ENCODE data around the gene ASAP3. TPM values are rescaled to one million over a fixed set of nuclear protein-coding genes. Genes with fewer than 3 reads are reported as not detected.

ASAP3 gene
- total RNA-seq, 6 donors from 2014 or later, result 29.5 to 47.2 (median 41.8) TPM

DNA sequence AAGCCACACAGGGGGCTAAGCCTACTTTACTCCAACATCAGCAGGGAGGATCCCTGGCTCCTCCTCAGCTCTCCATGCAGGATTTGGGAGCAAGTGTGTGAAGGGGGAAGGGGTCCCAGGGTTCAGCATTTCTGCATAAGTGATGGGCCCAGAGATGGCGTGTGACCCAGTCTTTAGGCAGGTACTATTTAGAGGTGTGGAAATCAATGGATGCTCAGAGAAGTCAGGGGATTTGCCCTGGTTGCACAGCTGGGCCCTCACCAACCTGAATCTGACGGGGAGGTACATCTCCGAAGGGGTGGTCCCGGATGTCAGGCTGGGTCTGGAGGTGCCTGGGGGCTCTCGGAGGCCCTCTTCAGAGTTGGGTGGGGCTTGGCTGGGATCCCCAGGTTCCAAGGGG lies 52.5 kb downstream of the ASAP3 start:
- no peak overlapping the region for H3K27ac ChIP-seq
- 93 to 100% methylated on average over 2 to 5 of the region's 5 CpGs for WGBS, 2 donors
- H3K36me3 ChIP-seq, result peaks cover 0 to 55% (median 19%) of the 10 kb centered on the region in 4 donors
- no peak overlapping the region for H3K4me3 ChIP-seq
- ATAC-seq (ENCODE audit: low FRiP score in 2 of 2) (no peak), DNase-seq (no peak)
- H3K9me3 ChIP-seq, result no peaks in the 10 kb centered on the region
- peaks cover 0 to 7% (median 1%) of the 10 kb centered on the region in 4 donors for H3K4me1 ChIP-seq
- no peak for TF ChIP-seq POLR2A (IDR thresholded peaks at IDR 0.05)
- no peak for TF ChIP-seq EP300 (IDR thresholded peaks at IDR 0.05)
- no peaks in the 10 kb centered on the region for H3K27me3 ChIP-seq

DNA sequence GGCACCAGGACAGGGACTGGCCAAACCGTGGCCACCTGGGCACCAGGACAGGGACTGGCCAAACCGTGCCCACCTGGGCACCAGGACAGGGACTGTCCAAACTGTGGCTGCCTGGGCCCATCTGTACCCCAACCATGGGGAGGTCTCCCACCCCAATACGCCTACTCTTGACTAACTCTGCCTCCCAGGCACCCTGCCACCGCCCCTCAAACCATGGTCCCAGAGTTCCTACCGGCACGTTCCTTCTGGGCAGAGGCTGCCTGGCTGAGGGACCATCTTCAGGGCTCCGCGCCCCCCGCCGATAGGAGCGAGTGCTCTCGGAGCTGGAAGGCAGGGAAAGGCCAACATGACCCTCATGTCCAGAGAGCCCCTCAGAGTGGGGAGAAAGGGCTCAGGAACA lies 53.2 kb downstream of the ASAP3 start:
- Histone ChIP-seq H3K9me3 (no peaks in the 10 kb centered on the region), H3K4me3 (no peak overlapping the region), H3K36me3 (peaks cover 0 to 50% (median 19%) of the 10 kb centered on the region in 4 donors), H3K27me3 (no peaks in the 10 kb centered on the region), H3K4me1 (peaks cover 0 to 5% (median 0%) of the 10 kb centered on the region in 4 donors), H3K27ac (no peak overlapping the region)
- TF ChIP-seq, protein P1, sequence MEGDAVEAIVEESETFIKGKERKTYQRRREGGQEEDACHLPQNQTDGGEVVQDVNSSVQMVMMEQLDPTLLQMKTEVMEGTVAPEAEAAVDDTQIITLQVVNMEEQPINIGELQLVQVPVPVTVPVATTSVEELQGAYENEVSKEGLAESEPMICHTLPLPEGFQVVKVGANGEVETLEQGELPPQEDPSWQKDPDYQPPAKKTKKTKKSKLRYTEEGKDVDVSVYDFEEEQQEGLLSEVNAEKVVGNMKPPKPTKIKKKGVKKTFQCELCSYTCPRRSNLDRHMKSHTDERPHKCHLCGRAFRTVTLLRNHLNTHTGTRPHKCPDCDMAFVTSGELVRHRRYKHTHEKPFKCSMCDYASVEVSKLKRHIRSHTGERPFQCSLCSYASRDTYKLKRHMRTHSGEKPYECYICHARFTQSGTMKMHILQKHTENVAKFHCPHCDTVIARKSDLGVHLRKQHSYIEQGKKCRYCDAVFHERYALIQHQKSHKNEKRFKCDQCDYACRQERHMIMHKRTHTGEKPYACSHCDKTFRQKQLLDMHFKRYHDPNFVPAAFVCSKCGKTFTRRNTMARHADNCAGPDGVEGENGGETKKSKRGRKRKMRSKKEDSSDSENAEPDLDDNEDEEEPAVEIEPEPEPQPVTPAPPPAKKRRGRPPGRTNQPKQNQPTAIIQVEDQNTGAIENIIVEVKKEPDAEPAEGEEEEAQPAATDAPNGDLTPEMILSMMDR (IDR thresholded peaks at IDR 0.05), result no peak
- TF ChIP-seq POLR2A (IDR thresholded peaks at IDR 0.05) (no peak), EP300 (IDR thresholded peaks at IDR 0.05) (no peak), POLR2AphosphoS5 (IDR thresholded peaks at IDR 0.05) (no peak)
- DNase-seq (no peak), ATAC-seq (ENCODE audit: low FRiP score in 2 of 2) (no peak)
- WGBS, 2 donors, result 95 to 96% methylated on average over 10 to 12 of the region's 12 CpGs

DNA sequence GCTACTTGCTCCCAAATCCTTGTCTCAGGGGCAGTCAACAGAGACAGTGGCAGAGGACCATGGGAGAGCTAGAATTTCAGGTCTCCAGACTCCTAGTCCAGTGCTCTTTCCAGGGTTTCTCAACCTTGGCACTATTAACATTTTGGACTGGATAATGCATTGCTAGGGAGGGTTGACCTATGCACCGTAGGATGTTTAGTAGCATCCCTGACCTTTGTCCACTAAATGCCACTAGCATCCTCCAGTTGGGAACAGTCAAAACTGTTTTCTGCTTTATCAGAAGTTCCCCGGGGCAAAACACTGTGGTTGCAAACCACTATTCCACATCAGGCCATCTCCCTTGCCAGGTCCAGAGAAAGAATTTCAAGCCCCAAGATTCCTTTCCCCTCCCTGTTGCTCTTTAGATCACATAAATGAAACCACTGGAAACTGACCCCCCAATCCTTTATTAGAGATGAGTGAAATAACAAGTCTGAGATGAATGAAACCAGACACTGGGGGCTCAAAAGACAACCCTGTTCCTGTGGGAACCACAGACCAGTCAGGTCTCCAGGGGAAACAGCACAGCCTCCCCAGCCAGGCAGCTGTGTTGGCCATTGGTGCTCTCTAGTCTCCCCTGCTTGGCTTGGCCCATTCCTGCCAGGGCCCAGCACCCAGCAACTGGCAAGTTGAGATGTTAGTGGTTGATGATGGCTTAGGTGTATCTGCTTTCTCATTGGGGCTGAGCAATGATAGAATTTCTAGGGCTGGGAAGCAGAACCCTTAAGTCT lies 55.7 kb downstream of the ASAP3 start:
- no peak overlapping the region for H3K27ac ChIP-seq
- WGBS, 2 donors, result 94% methylated on average over 2 of the region's 2 CpGs
- ATAC-seq (ENCODE audit: low FRiP score in 2 of 2), result no peak
- H3K27me3 ChIP-seq, result peaks cover 0 to 6% (median 0%) of the 10 kb centered on the region in 4 donors
- no peak for DNase-seq
- H3K9me3 ChIP-seq, result no peaks in the 10 kb centered on the region
- no peak overlapping the region for H3K4me3 ChIP-seq
- peaks cover 0 to 34% (median 16%) of the 10 kb centered on the region in 4 donors for H3K36me3 ChIP-seq
- peaks cover 13 to 18% (median 16%) of the 10 kb centered on the region in 4 donors for H3K4me1 ChIP-seq
- TF ChIP-seq POLR2AphosphoS5 (IDR thresholded peaks at IDR 0.05) (no peak), POLR2A (IDR thresholded peaks at IDR 0.05) (no peak), EP300 (IDR thresholded peaks at IDR 0.05) (no peak)
- TF ChIP-seq, protein P1 (IDR thresholded peaks at IDR 0.05), result no peak

DNA sequence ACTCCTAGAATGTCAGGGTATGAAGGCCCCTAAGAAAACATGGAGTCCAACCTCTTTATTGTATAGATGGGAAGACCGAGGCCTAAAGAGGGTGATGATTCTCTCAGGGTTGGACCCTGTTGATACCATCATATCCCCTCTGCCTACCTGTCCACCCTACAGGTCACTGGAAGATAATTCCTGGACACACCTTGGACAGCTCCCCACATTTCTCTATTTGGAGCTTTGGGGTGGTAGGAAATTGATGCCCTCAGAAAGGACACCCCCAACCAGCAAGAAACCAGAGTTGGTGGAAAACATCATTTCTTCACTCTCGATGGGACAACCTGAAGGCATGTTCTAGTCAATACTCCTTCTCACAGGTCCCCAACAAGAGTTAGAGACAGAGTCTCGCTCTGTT lies 56.4 kb downstream of the ASAP3 start:
- 94 to 100% methylated on average over 3 of the region's 3 CpGs for WGBS, 2 donors
- DNase-seq (no peak), ATAC-seq (ENCODE audit: low FRiP score in 2 of 2) (no peak)
- H3K27me3 ChIP-seq, result peaks cover 0 to 6% (median 0%) of the 10 kb centered on the region in 4 donors
- H3K27ac ChIP-seq, result no peak overlapping the region
- peaks cover 20 to 26% (median 24%) of the 10 kb centered on the region in 4 donors for H3K4me1 ChIP-seq
- no peaks in the 10 kb centered on the region for H3K9me3 ChIP-seq
- H3K4me3 ChIP-seq, result no peak overlapping the region
- peaks cover 0 to 26% (median 9%) of the 10 kb centered on the region in 4 donors for H3K36me3 ChIP-seq
- no peak for TF ChIP-seq POLR2AphosphoS5 (IDR thresholded peaks at IDR 0.05)
- TF ChIP-seq EP300 (IDR thresholded peaks at IDR 0.05), result no peak
- no peak for TF ChIP-seq POLR2A (IDR thresholded peaks at IDR 0.05)
- TF ChIP-seq, protein P1 (IDR thresholded peaks at IDR 0.05), result no peak

DNA sequence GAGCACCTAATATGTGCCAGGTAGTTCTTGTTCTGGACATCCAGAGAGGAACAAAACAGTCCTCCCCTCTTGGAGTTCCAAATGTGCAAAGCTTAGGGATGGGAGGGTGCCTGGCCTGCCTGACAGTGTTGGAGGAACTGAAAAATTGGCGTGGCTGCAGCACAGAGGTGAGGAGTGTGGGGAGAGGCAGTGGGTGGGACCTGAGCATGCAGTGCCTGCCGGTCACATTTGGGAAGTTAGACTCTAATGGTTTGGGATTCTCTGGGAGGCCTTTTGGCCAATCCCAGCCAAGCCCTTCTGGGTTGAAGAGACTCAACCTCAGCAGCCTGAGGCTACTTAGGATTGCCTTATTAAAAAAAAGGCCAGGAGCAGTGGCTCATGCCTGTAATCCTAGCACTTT lies 57.2 kb downstream of the ASAP3 start:
- WGBS, 2 donors, result 55 to 59% methylated on average over 2 of the region's 2 CpGs
- no peak overlapping the region for H3K27ac ChIP-seq

More for the DNA sequence above, 57.2 kb downstream of the ASAP3 start:
- Histone ChIP-seq H3K9me3 (no peaks in the 10 kb centered on the region), H3K4me3 (no peak overlapping the region), H3K4me1 (peaks cover 27 to 33% (median 31%) of the 10 kb centered on the region in 4 donors), H3K27me3 (peaks cover 0 to 6% (median 0%) of the 10 kb centered on the region in 4 donors), H3K36me3 (peaks cover 0 to 21% (median 6%) of the 10 kb centered on the region in 4 donors)
- DNase-seq (no peak), ATAC-seq (ENCODE audit: low FRiP score in 2 of 2) (no peak)
- TF ChIP-seq POLR2A (IDR thresholded peaks at IDR 0.05) (no peak), EP300 (IDR thresholded peaks at IDR 0.05) (no peak), POLR2AphosphoS5 (IDR thresholded peaks at IDR 0.05) (no peak)
- TF ChIP-seq, protein P1 (IDR thresholded peaks at IDR 0.05), result no peak

All from upper lobe of left lung (tissue), 6 donors.